Fibroblast of upper back skin (primary cell): ENCODE measurements around the gene PAK2.
"Not testable (repeated sequence)": the region's sequence is repeated elsewhere in the genome, so short reads cannot be mapped to it uniquely, and the experiment has no call there.

Experiments
- DNase-seq: peaks from one replicate; pipeline ENCODE4 v3.0.0-alpha.2; 2013

PAK2 gene

DNA sequence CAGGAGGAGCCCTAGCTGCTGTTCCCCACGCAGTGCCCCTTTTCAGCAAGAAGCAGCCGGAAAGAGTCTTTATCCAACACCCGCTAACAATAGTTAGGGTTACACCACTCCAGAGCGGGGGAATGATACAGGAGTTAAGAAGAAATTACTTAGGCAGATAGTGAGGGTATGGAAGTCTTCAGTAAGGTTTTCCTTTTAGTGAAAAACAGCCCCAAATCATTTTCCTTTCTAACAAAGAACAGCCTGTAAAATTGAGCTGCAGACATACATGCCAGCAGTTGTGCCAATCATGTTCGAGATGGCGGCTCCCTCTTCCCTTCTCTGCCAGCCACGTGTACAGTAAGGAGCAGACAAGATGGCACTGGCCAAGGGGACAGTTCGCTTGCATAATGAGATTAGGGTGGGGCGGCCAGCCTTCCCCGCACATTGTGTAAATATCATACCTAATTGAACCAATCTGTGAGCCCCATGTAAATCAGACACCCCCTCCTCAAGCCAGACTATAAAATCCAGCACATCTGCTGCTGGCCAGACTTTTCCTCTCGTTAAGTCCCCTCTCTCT is 109.6 kb downstream of the PAK2 start:
- DNase-seq, result no peak

DNA sequence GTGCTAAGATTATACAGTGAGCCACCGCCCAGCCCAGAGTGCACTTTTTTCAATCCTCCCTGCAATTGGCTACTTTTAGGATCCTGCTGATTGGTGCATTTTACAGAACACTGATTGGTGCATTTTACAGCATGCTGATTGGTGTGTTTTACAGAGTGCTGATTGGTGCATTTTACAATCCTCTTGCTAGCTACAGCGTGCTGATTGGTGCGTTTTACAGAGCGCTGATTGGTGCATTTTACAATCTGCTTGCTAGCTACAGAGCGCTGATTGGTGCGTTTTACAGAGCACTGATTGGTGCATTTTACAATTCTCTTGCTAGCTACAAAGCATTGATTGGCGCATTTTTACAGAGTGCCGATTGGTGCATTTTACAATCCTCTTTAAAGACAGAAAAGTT is 123.3 kb downstream of the PAK2 start:
- DNase-seq, result not testable (repeated sequence)

DNA sequence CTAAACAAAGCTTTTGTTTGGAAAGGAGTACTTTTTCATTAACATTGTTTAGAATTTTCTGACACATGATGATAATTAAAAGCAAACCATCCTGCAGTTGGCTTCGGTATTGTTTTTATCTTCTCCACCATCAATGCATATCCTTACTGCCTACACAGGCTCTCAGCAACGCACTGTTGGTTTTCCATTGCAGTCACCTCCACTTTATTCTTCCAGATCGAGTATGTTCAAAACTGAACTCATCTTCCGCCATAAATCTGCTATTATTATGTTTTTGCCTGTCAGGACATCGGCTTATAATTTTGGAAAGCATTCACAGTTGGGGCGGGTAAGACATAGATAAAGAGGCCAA is 127.5 kb downstream of the PAK2 start:
- no peak for DNase-seq

DNA sequence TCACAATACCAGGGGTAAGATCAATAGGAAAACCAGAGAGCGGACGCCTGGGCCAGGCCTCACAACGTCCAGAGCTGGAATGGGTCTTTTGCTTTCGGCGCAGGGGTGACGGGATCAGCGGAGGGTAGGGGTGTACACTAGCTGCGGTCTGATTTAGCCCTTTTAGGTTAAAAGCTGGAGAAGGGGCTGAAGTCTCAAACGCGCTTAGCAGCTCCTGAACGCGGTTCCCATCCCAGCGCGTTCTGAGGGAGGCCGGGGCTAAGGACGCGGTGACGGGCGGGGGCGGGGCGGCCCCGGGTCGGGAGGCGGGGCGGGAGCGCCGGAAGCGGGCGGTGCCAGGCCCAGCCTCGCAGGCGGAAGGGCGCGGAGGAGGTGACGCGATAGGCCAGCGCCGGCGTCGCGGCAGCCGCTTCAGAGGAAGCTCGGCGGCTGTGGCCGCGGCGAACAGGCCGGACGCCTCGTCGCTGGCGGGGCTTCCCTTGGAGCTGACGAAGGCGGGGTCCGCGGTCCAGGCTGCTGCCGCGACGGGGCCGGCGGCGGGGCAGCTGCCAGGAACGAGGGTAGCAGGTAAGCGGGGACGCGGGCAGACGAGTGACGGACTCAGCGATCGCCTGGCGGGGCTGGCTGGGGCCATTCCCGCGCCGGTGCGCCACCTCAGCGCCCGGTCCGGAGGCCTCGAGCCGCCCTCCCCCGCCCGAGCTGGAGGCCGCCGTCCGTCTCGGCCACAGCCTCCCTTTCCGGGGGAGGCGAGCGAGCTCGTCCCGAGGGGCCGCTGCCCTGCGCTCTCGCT is 128.0 kb downstream of the PAK2 start, which contains the start of gene SENP5:
Gene SENP5 (plus strand): TSS at position 414 of the 790 bp plus-strand sequence. CDS start 17,262 bp downstream, outside the sequence.
- DNase-seq, result peak; percentile 86

DNA sequence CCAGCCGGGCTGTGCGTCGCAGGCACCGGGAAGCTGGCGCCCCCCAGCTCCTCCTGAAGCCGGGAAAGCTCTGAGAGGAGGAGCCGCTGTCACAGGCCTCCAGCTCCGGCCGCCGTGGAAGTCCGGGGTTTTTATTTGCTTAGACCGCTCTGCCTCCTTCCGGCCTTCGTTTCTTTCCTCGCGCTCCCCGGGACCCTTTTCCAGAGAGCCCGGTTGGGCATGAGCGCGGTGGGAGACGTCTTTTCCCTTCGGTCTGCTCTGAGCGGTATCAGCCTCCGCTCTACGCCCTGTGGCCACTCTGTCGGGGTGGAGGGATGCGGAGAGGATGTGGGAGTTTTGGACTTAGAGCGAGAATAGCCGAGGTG is 128.6 kb downstream of the PAK2 start:
- no peak for DNase-seq

DNA sequence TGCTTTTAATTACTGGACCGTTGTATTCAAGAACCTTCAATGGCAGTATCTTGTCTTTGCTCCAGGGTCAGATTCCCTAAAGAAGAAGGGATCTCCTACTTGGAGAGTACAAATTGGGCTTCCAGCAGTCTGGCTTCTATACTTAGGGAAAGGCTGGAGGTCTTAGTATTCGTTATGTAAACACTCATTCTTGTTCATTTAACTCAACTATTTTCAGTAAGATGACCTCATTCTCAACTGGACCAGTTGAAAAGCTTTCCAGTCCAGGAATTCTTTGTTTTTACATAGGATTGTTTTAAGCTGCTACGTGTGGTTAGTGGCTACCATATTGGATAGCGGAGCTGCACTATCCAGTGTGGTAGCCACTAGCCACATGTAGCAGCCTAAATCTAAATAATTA is 132.7 kb downstream of the PAK2 start:
- no peak for DNase-seq

DNA sequence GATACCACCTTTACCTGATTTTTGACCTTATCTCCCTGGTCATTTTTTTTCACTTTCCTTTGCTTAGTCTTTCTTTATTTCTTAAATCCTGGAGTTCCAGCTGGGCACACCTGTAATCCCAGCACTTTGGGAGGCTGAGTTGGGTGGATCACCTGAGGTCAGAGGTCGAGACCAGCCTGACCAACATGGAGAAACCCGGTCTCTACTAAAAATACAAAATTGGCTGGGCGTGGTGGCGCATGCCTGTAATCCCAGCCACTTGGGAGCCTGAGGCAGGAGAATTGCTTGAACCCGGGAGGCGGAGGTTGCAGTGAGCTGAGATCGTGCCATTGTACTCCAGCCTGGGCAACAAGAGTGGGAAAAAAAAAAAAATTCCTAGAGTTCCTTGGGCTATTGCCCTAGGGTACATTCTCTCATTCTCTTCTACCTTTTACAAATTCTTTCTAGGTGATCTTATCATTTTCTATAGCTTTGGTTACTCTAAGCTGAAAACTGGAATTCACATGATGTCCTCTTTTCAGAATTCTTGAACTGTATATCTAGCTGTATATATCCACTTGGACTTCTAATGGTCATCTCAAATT is 134.9 kb downstream of the PAK2 start:
- not testable (repeated sequence) for DNase-seq

DNA sequence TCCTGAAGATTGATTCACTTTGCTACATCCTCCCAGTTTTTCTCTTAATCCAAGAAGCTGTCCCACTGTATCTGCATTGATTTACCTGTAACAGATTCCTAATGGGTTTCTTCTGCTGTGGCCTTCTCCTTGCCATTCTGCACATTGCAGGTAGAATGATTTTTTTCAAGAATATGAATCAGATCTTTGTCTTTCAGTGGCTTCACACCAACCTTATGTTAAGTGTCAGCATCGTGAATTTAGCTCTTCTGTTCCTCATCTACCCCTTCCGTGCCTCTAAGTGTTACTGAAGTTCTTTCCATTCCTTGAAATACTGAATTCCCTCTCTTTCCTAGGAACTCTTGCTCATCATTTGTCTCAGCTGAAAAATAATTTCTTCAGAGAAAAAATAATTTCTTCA is 135.6 kb downstream of the PAK2 start:
- no peak for DNase-seq
